Fibroblast of lung (primary cell): ENCODE data around the gene PPIC. TPM values are rescaled to one million over a fixed set of nuclear protein-coding genes. Genes with fewer than 3 reads are reported as not detected.
A peak's percentile ranks its signal among the peaks of the same experiment; 100 is the strongest.

ENCODE experiments used
- DNase-seq, 2 donors: peaks; one replicate each; pipeline versions ENCODE4 v3.0.0 to v3.0.0-alpha.2; 2010; ENCODE audit warnings: low read depth in 2 of 2
- H2AFZ ChIP-seq: 2 replicates; pipeline ENCODE4 v1.5.1; 2012; ENCODE audit warnings: low read length, control low read depth, inconsistent platforms
- H3K27ac ChIP-seq: 2 replicates; pipeline ENCODE4 v1.5.1; 2011; ENCODE audit warnings: low read length, control low read depth; ENCODE audit not compliant: insufficient read depth
- H3K27me3 ChIP-seq: 2 replicates; pipeline ENCODE4 v1.5.1; 2011; ENCODE audit warnings: mild to moderate bottlenecking, low read length; ENCODE audit not compliant: control insufficient read depth, insufficient read depth
- H3K36me3 ChIP-seq: 2 replicates; pipeline ENCODE4 v1.5.1; 2011; ENCODE audit warnings: low read length; ENCODE audit not compliant: control insufficient read depth, insufficient read depth
- H3K4me1 ChIP-seq: 2 replicates; pipeline ENCODE4 v1.5.1; 2011; ENCODE audit warnings: low read length; ENCODE audit not compliant: control insufficient read depth, insufficient read depth; ENCODE audit errors: extremely low read depth
- H3K4me2 ChIP-seq: 2 replicates; pipeline ENCODE4 v1.5.1; 2011; ENCODE audit warnings: low read length, control low read depth; ENCODE audit not compliant: insufficient read depth; ENCODE audit errors: extremely low read depth
- H3K4me3 ChIP-seq, 4 experiments: fragments of 200-600 bp in 1 of 4; sonication (generic) in 1 of 4; replicated peaks in 1 of 4; 2 replicates each; pipeline ENCODE4 v1.5.1; 2011 to 2016; ENCODE audit warnings: low read length in 4 of 4, low read depth in 3 of 4, mild to moderate bottlenecking in 3 of 4, control low read depth in 2 of 4, inconsistent platforms in 1 of 4, mixed read lengths in 1 of 4; ENCODE audit not compliant: insufficient read depth in 1 of 4; ENCODE audit errors: control extremely low read depth in 1 of 4
- H3K79me2 ChIP-seq: 2 replicates; pipeline ENCODE4 v1.5.1; 2012; ENCODE audit warnings: mild to moderate bottlenecking, low read length, inconsistent platforms; ENCODE audit not compliant: control insufficient read depth, insufficient read depth
- H3K9ac ChIP-seq: 2 replicates; pipeline ENCODE4 v1.5.1; 2011; ENCODE audit warnings: mild to moderate bottlenecking, low read length, control low read depth; ENCODE audit not compliant: insufficient read depth
- H3K9me3 ChIP-seq: 2 replicates; pipeline ENCODE4 v1.5.1; 2012; ENCODE audit warnings: low read depth, low read length; ENCODE audit not compliant: control insufficient read depth, insufficient read depth
- H4K20me1 ChIP-seq: 2 replicates; pipeline ENCODE4 v1.5.1; 2011; ENCODE audit warnings: low read length; ENCODE audit not compliant: control insufficient read depth, insufficient read depth; ENCODE audit errors: extremely low read depth
- EZH2 ChIP-seq: IDR thresholded peaks from 2 replicates; pipeline ENCODE4 v1.5.1; 2012; ENCODE audit warnings: low read length, control low read depth, mild to moderate bottlenecking; ENCODE audit errors: missing control alignments
- polyA plus RNA-seq, 2 donors: library from polyadenylated mRNA; depleted of rRNA in 1 of 2; stranded (reverse) in 1 of 2; unstranded in 1 of 2; fragments of >200 nt; gene quantifications; 2 replicates each; pipeline ENCODE4 v1.2.1, GENCODE V29; 2011 to 2012; ENCODE audit warnings: missing spikeins in 1 of 2
- total RNA-seq: library from RNA; depleted of rRNA; stranded (reverse); fragments of >200 nt; gene quantifications from 2 replicates; pipeline ENCODE4 v1.2.1, GENCODE V29; 2014
- TF ChIP-seq, protein P1 (sequence below), 2 donors: IDR thresholded peaks in 1 of 2; conservative IDR thresholded peaks in 1 of 2; 1 replicate in 1 of 2; 2 replicates in 1 of 2; pipeline ENCODE4 v1.5.1; 2011 to 2012; ENCODE audit warnings: low read length in 2 of 2, control low read depth in 1 of 2, inconsistent platforms in 1 of 2, low read depth in 1 of 2, mild to moderate bottlenecking in 1 of 2

PPIC gene
- total and polyA plus RNA-seq, 2 donors (not counting 1 experiment from before 2014, with no cell fraction given): 65.7 to 105 TPM

DNA sequence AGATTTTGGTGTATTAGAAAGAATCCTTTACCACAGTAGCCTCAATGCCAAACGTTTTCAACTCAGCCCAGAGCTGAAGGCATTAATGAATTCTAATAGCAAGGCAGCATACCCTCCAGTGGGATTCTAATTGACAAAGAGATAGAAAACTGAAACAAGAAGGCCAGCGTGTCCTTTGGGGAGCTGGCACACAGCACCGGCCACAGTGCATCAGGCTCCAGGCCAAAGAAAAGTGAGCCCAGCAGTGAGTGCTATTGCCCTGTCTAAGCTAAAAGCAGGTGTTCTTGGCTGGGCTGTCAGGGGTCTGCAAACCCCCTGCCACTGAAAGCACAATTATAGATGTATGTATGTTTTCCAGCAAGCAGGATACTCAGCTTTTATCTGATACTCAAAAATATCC, 40.4 kb downstream of the PPIC start:
- H3K9ac ChIP-seq: no peak overlapping the region
- H2AFZ ChIP-seq: no peak overlapping the region
- H4K20me1 ChIP-seq: no peaks in the 10 kb centered on the region
- H3K4me2 ChIP-seq: no peak overlapping the region
- no peaks in the 10 kb centered on the region for H3K4me1 ChIP-seq
- no peak overlapping the region for H3K27ac ChIP-seq
- no peaks in the 10 kb centered on the region for H3K9me3 ChIP-seq
- no peak for TF ChIP-seq EZH2
- TF ChIP-seq, protein P1, sequence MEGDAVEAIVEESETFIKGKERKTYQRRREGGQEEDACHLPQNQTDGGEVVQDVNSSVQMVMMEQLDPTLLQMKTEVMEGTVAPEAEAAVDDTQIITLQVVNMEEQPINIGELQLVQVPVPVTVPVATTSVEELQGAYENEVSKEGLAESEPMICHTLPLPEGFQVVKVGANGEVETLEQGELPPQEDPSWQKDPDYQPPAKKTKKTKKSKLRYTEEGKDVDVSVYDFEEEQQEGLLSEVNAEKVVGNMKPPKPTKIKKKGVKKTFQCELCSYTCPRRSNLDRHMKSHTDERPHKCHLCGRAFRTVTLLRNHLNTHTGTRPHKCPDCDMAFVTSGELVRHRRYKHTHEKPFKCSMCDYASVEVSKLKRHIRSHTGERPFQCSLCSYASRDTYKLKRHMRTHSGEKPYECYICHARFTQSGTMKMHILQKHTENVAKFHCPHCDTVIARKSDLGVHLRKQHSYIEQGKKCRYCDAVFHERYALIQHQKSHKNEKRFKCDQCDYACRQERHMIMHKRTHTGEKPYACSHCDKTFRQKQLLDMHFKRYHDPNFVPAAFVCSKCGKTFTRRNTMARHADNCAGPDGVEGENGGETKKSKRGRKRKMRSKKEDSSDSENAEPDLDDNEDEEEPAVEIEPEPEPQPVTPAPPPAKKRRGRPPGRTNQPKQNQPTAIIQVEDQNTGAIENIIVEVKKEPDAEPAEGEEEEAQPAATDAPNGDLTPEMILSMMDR (conservative IDR thresholded peaks at IDR 0.05 in 1 of 2, IDR thresholded peaks at IDR 0.05 in 1 of 2; ENCODE audit: low read depth in 1 of 2, low read length in 2 of 2): no peak
- no peaks in the 10 kb centered on the region for H3K36me3 ChIP-seq
- H3K27me3 ChIP-seq: no peaks in the 10 kb centered on the region
- no peaks in the 10 kb centered on the region for H3K79me2 ChIP-seq
- no peak for DNase-seq
- no peak overlapping the region for H3K4me3 ChIP-seq

DNA sequence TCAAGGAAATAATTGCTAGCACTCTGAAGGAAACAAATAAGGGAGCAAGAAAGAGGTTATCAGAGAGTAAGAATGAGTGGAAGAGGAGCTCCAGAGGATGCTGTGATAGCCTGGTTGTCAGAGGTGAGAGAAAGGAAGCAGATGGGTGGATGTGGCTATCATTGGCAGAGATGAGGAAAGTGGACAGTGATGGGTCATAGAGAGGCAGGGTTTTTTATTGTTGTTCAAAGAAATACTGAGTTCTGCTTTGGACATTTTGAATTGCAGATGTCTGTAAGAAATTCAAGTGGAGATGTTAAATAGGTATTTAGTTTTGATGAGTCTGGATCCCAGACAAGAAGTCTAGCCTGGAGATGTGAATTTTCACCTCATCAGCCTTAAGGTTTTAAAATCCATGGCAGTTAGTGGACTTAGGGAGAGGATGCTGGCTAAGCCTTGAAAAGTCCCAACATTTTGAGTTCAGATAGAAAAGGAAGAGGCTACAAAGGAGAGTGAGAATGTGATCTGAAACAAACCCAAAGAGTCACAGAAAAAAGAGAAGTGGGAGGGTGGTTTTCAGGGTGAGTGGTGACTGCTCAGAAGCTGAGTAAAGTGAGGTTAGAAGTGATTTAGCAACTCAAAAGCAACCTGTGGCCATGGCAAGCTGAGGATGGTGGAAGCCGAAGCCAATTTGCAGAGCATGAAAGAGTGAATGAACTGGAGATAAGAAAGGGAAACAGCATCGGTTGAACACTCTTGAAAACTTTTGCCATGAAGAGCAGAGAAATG, 50.4 kb downstream of the PPIC start:
- Histone ChIP-seq H3K9me3 (no peaks in the 10 kb centered on the region), H3K36me3 (no peaks in the 10 kb centered on the region), H3K27ac (no peak overlapping the region), H2AFZ (no peak overlapping the region), H3K4me2 (no peak overlapping the region), H3K9ac (no peak overlapping the region), H3K79me2 (no peaks in the 10 kb centered on the region), H3K4me3 (no peak overlapping the region), H3K27me3 (no peaks in the 10 kb centered on the region), H4K20me1 (no peaks in the 10 kb centered on the region), H3K4me1 (no peaks in the 10 kb centered on the region)
- DNase-seq: no peak
- TF ChIP-seq EZH2: no peak
- TF ChIP-seq, protein P1 (conservative IDR thresholded peaks at IDR 0.05 in 1 of 2, IDR thresholded peaks at IDR 0.05 in 1 of 2; ENCODE audit: low read depth in 1 of 2, low read length in 2 of 2): no peak

DNA sequence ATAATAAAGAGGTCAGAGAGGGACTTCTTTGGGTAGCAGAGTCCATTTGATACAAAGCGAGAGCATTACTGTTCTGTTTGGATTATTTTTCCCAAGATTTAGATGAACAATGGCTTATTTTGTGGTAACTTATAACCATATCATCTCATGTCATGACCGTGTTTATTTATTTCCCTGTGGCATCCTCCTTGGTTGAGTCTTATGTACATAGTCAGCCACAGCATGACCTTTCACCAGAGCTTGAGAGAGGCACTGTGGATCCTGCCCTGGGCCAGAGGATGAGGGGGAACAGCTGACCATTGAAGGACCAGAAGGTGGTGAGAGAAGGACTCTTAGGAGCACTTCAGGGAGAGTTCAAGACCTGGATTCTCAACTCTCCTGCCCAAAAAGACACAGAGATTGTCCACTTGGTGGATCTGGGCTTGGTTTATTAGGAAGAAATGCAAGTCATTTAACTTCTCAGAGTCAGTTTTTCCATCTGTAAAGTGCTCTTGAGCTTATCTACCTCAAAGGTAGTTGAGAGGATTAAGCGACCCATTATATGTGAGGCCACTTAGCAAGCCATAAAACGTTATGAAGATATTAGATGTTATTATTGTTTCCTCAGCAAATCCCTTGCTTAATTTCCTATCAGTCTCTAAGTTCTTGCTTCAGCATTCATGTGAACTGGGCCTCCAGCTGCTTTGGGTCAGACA, 51.4 kb downstream of the PPIC start:
- DNase-seq: peak in 1 of 2 donors; percentile 15
- no peaks in the 10 kb centered on the region for H3K27me3 ChIP-seq

More for the DNA sequence above, 51.4 kb downstream of the PPIC start:
- no peak overlapping the region for H3K4me2 ChIP-seq
- no peak overlapping the region for H3K4me3 ChIP-seq
- no peaks in the 10 kb centered on the region for H3K79me2 ChIP-seq
- no peaks in the 10 kb centered on the region for H4K20me1 ChIP-seq
- TF ChIP-seq EZH2: no peak
- TF ChIP-seq, protein P1 (conservative IDR thresholded peaks at IDR 0.05 in 1 of 2, IDR thresholded peaks at IDR 0.05 in 1 of 2; ENCODE audit: low read depth in 1 of 2, low read length in 2 of 2): no peak
- no peak overlapping the region for H3K9ac ChIP-seq
- H3K36me3 ChIP-seq: no peaks in the 10 kb centered on the region
- H3K4me1 ChIP-seq: no peaks in the 10 kb centered on the region
- no peak overlapping the region for H3K27ac ChIP-seq
- no peaks in the 10 kb centered on the region for H3K9me3 ChIP-seq
- no peak overlapping the region for H2AFZ ChIP-seq
